Left hindlimb (tissue), 1 donor: ENCODE results near the gene AHNAK.

Experiments used
- DNase-seq: peaks from one replicate; pipeline ENCODE4 v3.0.0-alpha.2; 2018

AHNAK gene

DNA sequence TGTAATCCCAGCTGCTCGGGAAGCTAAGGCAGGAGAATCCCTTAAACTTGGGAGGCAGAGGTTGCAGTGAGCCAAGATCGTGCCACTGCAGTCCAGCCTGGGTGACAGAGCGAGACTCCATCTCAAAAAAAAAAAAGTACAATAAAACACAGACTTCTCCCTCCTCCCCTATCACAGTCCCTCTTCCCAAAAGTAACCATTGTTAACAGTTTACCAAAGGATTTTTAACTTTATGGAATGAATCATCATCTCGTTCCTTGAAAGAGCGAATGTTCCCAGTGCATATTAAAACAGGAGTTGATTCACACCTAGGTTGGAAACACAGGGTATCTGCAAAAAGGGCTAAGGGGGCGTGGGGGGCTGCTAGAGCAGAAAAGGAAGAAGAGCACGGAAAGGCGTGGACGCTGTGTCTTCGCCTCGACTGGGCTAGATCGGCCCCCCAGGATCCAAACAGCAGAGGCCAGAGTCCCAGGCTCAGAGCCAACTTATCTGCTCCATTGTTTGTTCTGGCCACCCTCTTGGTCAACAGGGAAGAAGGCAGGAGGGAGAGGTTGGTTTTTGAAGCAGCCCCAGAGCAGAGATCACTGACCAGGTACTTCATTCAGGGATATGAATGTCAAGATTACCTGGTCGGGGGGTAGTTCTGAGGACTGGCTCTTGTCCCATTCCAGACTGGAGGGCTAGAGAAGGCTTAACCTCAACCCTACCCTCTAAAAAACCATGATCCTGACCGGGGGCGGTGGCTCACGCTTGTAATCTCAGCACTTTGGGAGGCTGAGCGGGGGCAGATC, 2.1 kb upstream of the AHNAK start:
- no peak for DNase-seq

DNA sequence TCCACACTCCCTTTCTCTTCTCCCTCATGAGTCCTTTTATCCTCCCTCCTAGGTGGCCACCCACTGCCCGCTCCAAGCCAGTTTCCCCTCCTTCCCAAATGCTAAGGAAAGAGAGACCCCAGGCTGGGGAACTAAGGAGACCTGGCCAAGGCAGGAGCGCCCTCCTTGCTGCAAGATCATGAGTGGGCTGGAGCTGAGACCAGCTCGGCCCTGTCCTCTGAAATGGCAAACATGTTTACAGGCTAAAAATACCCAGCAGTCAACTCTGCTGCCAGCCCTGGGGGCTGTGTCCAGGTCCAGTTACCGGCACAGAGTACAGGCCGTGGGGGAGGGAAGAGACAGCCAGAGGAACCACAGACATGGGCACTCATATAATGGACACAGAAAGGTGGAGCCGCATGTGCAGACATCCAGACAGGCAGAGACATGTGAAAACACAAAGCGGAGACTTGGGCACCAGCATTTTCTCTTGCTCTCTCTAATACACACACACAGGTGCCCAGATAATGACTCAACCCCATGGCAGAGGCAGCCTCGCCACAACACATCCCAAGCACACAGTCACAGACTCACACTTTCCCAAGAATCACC, 1.2 kb upstream of the AHNAK start:
- no peak for DNase-seq

DNA sequence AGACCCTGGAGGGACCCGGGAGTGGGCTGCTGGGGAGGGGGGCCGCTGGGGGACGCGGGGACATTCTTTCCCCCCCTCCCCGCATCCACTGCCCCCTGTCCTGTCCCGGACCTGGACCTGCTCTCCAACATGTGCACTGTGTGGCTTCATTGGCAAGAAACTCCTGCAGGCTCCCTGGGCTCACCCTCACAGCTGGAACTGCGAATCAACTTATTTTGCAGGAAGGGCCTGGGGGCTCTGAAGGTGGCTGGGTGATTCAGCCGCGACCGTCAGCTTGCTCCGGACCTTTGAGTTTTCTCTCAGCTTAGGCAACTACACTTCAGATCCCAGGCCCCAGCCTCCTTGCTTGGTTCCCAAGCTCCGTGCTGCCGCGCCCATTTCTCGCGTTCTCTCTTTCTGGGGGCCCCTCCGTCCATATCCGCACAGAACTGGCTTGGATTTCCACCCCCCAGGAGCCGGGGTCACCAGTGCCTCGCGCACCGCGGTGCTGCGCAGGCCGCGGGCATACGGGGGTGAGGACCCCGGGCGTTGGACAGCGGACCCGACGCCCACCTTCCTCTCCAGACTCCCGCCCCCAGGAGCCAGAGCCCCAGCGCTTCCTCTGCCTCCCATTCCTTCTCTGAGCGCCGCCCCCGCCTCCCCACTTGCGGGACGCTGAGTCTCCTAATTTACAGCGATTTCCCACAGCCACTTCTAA, 471 bp upstream of the AHNAK start:
- DNase-seq = no peak

DNA sequence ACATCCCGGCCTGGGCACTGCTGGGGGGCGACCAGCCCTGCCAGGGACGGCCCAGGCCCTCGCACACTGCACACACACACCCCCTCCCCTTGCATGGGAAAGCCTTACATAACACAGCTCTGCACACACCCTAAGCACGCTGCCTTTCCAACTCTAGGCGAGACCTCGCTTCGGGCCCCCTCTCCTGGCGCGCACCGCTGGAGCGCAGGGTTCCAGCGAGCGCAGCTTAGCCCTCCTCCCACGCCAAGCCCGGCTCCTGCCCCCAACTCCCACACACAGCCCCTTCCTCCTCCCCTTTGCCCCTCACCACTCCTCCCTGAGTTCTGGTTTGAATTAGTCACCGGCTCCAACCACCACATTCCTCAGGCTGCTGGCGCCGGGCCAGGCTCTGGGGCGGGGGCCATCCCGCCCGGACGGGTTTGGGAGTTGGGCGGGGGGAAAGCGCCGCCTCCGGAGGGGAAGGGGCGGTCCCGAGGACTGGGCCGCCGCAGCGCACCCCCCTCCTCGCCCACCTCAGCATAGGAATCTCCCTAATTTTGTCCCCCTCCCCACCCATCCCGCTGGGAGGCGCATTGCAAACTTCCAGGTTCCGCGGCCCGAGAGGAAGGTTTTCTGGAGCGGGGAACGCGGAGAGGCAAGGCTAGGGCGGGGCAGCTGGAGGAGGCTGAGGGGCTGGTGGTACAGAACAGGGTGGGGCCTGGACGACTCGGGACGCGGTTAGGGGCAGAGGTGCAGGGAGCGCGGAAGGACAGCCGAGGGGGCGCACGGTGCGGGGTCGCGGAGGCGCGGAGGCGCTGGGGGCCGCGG, 966 bp downstream of the AHNAK start:
- DNase-seq = peak; percentile 98

DNA sequence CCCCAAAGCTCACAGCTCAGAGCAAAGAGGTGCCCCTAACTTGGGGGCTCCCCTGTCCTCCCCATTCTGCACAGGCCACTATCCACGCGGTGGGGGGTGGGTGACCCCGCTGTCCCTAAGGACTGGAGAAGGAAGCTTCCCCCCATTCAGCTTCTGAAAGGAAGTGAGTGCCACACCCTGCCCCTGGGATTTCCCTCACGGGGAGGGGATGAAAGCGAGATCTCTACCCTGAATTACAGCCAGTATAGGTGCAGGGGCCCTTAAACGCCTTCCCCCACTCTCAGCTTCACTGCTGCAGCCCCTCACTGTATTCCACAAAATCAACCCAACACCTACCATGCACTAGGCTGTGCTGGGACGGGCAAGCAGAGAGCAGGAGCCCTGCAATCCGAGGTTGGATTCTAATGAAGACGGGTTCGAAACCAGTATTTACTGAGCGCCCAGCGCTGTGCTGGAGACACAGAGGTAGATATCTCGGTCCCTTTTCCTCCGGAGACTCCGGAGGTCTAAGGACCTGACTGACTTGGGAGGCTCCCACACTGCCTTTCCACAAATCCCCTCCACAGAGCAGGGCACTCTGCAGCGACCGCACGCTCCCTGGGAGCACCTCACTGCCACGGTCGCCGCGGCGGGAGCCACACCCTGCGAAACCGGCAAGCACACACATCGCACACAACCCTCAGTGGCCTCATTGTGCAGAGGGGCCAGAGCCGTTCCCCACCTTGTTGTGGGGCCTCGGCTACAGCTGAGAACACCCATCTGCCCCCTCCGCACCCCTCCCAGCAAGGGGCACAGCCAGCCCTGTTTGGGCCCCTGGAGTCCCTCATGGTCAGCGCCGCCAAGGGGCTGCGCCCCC, 1.8 kb downstream of the AHNAK start:
- no peak for DNase-seq

DNA sequence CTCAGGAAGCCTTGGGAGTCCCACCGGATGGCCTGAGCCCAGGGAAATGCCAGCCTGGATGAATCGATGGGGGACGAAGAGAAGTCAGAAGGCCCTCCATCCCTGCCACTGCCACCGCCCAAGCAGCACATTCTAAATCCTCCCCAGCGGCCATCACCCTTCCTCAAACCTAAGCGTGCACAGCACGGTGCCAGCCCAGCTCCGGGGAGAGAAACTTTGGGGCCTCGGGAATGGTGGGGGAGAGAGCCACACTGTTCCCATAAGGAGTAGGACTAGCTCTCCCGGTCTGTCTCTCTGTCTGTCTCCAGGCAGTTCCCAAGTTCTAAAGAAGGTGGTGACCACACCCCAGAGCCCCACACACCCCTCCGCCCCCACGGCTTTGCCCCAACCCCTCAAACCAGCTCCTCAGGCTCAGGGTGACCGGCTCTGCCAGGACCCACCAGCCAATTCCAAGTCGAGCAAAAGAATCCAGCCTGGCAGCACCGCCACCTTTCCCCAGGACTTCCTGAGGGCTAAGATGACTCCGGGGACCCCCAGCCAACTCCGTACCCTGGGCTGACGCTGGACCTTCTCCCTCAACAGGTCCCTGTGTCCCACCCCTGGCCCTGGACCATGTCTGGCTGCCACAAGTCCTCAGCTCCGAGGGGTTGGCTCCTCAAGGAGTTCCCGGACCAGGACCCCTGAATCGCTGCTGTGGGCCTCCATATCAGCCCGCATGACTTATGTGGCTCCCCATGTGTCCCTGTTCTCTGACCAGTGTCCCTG, 2.7 kb downstream of the AHNAK start:
- no peak for DNase-seq

DNA sequence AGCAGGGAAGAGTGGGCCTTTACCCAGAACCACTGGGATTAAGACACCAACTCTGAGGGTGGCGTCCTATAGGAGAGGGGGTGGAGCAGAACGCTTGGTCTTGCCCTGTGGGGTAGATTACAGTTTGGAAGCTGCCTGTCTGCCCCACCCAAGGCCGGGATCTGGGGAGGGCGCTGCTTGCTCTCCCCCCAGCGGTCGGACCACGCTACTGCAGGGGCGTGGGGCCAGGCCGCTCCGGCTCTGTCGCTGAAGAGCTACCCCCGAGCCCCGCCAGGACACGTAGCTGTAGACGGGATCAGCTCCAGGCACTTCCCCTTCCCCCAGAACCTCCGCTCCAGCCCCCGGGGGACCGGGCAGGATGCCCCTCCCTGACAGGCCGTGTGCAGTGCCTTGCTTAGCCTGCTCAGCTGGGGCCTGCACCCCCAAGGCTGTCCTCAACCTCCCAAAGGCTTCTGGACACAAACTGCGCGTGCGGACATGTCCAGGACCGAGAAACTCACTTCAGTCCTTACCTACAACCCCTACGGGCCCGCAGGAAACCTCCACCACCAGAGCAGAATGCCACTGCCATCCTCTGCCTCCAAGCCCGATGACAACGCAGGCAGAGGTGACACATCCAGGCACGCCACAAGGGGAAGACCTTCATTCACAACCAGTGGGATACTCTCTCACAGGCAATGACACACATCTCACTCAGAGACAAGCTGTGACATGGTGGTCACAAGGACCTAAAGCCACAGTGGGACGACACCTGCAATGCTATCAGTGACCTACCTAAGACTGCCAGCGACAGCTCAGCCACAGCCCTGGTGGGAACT, 3.6 kb downstream of the AHNAK start:
- DNase-seq = peak; percentile 87

DNA sequence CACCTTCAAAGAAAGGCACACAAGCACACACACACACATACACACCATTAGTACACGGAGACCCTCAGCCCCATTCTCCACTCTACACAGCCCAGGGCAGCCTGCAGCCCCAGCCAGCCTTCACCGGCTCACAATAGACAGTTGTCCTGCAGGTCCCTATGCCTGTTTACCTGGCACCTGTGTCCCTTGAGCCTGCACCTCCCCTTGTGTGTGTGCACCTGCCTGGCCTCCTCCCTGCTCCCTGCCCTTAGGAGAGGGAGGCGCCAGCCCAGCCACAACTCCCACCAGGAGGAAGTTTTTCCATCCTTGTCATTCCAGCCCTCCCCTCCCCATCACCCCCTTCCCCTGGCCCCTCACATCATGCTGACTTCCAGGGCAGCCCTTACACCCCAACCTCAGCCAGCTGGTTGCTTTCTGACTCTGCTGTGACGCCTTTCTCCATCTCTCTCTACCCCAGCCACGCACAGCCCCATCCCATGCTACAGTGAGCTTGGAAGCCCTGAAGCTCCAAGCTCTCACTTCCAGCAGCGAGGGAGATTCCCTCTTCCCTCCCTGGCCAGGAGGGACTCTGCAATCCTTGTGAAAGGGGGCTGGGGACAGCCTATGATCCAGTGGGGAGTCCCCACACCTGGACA, 4.4 kb downstream of the AHNAK start:
- DNase-seq = no peak

DNA sequence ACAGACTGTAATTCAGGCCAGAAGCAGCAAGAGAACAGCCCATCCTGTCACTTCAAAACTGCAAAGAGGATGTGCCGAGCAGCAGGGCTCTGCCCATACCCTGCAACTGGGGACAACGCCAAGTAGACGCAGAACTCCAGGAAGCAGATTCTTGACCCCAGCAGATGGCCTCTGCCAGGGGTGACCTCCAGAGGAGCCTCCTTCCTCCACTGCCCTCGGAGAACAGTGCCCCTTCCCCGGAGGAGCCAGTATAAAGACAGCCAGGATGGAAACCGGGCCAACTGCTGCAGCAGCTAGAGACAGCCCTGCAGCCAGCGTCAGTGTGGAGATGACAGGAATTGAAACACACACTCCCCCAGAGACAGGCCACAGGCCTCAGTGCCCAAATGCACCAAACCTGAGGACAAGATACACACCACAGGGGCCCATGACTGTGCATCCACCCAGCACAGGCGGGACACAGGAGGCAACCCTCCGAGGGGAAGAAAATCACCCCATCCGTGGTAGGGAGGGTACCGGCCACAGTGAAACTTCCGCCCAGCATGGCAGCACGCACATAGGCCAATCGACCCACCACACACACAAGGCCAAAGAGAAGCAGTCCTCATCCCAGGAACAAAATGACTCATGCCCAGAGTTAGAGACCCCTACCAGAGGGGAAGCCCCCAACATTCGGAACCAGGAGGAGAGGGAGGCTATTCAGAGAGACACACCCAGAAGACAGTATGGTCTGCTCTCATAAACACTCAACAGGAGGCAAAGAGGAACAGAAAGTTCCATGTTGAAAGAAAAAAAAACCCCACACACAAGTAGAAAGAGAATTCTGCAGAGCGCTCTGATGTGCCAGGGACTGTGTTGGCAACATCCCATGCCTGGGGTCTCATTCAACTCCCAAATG, 5.6 kb downstream of the AHNAK start:
- no peak for DNase-seq

DNA sequence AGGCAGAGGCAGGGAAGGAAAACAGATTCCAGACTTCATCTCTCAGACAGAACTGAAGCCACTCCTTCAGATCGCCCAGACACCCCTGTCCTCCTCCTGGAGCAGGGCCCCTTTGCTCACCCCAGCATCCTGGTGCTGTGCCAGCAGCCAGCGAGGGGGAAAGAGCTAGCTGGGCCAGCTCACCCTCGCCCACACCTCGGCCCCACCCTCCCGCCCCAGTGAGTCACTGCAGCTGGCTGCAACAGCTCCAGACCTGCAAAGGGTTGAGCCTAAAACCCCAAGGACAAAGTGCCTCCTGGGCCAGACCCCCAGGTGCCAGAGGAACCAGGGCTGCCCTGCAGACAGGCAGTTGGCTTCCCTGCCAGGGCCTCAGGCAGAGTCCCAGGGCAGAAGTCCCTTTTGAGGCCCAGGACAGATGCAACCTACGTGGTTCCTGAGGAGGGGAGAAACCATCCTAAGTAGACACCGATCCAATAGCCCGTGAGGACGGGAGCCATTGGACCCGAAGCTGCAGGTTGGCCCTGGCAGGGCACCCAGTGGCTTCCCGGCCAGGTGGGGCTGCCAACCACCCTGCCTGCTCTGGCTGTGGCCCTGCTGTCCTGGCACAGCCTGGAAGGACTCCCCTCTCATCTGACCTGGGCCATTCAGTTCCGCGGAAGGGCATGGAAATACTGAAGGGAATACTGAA, 7.2 kb downstream of the AHNAK start:
- DNase-seq = peak; percentile 87

DNA sequence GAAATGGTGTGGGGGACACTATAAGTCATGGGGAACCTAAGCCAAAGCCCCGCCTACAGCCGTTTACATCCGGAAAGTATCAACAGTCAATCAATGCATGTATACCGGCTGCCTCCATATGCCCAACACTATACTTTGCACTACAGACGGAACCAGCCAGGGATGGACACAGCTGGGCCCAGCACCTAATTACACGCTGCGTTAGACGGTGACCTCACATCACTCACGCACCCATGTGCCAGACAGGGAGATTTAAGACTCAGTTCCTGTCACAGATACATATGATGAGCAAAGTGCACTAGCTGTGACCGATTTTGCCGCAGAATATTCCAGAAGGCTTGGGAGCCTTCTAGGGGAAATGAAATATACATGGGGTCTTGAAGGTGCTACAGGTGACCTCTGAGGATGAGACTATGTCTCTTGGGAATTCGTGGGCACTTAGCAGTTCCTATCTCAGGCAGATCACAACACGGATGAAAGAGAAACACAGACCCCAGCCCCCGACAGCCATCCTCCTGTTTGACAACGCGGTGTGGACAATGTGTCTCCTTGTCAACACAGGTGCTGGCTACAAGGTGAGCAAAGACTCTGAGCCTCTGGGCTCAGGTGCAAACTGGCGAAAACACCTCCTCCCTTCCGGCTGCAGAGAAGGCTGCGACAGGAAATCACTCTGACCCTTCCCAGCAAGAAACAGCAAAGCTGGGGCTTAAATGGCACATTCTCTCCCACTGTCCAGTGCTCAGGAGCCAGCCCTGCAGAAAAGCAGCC, 8.0 kb downstream of the AHNAK start:
- DNase-seq = no peak

DNA sequence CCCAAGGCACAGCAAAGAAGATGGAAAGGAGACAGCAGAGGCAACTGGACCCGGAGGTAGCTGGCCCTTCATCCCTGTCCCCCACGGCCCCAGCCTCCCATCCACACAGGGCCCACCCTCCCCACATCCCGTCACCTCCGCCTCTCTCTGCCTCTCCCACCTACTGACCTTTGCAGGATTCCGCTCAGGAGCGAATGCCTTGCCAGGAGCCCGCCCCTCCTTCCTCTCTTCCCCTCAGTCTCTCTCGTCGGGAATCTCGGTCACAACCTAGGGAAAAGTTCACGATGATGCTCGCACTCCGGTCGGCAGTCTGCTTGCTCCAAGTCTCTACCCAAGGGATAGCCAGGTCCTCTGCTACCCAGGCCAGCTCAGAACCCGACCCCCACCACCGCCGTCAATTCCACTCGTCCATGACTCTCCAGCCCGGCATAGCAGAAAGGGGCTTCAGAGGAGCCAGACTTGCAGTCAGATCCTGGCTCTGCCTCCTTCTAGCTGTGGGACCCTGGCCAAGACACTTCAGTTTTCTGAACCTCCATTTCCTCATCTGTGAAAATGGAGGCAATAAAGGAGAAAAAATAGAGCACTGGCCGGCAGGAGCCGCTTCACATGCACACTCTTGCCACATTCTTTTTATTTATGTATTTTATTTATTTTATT, 10.2 kb downstream of the AHNAK start:
- DNase-seq = no peak

DNA sequence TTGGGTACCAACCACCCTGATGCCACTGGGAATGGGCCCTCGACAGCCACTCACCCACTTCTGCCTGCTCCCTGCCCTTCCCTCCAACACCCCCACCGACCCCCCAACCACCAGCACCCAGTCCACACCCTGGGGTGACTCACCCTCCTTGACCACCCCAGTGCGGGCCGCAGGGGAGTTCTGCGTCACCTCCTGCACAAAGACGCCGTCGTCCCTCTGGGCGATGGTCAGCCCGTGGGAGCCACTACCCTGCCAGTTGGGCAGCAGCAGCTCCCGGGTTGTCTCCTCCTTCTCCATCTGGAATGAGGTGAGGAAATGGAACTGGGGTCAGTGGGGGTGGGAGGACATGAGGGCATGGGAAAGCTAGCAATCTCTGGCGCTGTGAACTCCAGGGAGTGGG, 10.8 kb downstream of the AHNAK start:
- no peak for DNase-seq

DNA sequence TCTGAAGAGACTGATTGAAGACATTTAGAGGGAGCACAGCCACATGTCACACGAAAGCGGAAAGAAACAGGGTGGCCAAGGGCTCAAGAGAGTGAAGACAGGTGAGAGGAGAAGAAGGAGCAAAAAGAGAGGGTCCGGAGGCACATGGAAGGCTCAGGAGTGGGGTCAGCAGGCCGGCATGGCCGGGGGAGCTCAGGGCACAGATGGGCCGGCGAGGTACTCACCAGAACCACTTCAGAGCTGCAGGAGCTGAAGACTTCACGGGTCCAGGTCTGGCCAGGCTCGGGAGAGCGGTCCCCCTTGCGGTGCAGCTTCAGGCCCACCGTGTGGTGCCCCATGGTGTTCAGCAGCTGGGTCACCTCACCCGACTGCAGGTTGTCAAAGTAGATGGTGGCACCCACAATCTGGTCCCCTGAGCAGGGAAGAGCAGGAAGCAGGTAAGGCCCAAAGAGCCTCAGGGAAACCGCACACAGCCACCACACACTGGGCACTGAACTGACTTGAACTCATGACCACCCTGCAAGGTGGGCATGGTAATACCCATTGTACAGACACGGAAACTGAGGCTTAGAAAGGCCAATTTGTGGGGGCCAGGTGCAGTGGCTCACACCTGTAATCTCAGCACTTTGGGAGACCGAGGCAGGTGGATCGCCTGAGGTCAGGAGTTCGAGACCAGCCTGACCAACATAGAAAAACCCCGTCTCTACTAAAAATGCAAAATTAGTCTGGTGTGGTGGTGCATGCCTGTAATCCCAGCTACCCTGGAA, 11.6 kb downstream of the AHNAK start:
- DNase-seq = no peak

DNA sequence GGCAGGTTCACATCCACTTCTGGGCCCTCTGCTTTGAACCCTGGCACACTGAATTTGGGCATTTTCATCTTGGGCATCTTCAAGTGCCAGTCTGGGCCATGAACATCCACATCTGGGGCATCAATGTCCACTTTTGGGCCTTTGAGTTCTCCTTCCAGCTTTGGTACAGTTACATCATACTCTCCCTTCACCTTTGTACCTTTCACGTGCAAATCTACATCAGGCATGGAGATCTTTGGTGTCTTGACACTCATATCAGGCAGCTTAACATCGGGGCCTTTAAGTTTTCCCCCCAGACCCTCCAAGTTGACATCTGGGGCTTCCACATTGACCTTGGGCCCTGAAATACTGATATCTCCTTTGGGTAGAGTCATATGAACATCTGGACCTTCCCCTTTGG, 14.5 kb downstream of the AHNAK start:
- no peak for DNase-seq

DNA sequence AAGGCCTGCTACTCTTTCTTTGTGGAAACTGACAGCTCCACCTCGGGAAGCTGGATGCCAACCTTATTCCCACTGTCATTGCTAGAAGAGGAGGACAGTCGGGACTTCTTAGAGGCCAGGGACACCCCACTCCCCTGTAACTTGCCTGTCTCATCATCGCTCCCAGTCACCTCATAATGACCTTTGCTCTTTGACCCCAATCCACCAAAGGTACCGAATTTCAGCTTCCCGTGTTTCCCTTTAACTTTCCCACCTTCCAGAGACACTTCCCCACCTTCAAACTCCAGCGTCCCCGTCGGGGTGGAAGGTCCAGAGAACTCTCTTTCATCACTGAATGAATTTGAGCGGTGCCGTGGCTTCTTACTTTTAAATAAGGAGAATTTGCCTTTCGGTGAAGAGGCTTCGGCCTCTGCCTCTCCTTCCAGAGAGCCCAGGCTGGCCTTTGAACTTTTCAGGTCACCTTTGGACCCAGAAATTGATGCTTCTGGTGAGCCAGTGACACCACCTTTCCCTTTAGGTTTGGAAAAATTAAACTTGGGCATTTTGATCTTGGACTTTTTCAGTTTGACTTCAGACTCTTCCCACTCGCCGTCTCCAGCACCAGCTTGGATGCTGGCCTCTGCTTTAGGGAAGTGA, 29.8 kb downstream of the AHNAK start:
- DNase-seq = no peak
